ENCODE results near the gene QARS1.

The QARS1 gene

GRCh38 chr3:49054344-49054862 lies 50.2 kb downstream of the QARS1 start:
- no peak for DNase-seq (ENCODE audit: low read depth in 2 of 2, low spot score in 1 of 2)

- no peak for DNase-seq (ENCODE audit: low read depth in 2 of 2, low spot score in 1 of 2)
Measured at GRCh38 chr3:49053543-49053942, 51.0 kb downstream of the QARS1 start.
